ENCODE measurements around the gene STXBP5.
"Not testable (repeated sequence)": the region's sequence is repeated elsewhere in the genome, so short reads cannot be mapped to it uniquely, and the experiment has no call there.

Gene STXBP5

GRCh38 chr6:147245693-147246092, 41.5 kb downstream of the STXBP5 start:
- no peak for DNase-seq (ENCODE audit: low read depth in 2 of 2)

- no peak for DNase-seq (ENCODE audit: low read depth in 2 of 2)
Measured at GRCh38 chr6:147246853-147247635, 42.8 kb downstream of the STXBP5 start.

DNA sequence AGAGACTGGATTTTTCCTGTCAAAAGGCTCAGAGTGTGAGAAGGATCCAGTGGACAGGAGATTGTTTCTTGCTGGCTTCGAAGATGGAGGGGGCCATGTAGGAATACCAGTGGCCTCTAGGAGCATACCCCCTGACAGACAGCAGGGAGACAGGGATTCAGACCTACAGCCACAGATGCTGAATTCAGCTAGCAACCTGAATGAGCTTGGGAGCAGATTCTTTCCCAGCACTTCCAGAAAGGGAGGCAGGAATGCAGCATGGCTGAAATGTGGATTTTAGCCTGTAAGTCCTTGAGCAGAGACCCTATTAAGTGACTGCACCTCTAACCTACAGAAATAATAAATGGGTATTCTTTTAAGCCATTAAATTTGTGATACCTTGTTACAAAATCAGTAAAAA, 44.6 kb downstream of the STXBP5 start:
- DNase-seq (ENCODE audit: low read depth in 2 of 2), result no peak

DNA sequence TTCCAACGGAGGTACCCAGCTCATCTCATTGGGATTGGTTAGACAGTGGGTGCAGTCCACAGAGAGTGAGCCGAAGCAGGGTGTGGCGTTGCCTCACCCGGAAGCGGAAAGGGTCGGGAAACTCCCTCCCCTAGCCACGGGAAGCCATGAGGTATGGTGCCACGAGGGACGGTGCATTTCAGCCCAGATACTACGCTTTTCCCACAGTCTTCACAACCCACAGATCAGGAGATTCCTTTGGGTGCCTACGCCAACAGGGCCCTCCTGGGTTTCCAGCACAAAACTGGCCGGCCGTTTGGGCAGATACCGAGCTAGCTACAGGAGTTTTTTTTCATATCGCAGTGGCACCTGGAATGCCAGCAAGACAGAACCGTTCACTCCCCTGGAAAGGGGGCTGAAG, 46.9 kb downstream of the STXBP5 start:
- no peak for DNase-seq (ENCODE audit: low read depth in 2 of 2)

DNA sequence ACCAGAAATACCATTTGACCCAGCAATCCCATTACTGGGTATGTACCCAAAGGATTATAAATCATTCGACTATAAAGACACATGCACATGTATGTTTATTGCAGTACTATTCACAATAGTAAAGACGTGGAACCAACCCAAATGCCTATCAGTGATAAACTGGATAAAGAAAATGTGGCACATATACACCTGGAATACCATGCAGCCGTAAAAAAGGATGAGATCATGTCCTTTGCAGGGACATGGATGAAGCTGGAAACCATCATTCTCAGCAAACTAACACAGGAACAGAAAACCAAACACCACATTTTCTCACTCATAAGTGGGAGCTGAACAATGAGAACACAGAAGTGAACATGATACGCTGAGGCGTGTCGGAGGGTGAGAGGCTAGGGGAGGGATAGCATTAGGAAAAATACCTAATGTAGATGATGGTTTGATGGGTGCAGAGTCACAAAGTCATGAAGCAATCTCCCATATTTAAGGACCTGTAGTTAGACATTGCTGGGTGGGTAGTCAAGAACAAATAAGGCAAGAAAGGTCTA, 50.8 kb downstream of the STXBP5 start:
- not testable (repeated sequence) for DNase-seq (ENCODE audit: low read depth in 2 of 2)

DNA sequence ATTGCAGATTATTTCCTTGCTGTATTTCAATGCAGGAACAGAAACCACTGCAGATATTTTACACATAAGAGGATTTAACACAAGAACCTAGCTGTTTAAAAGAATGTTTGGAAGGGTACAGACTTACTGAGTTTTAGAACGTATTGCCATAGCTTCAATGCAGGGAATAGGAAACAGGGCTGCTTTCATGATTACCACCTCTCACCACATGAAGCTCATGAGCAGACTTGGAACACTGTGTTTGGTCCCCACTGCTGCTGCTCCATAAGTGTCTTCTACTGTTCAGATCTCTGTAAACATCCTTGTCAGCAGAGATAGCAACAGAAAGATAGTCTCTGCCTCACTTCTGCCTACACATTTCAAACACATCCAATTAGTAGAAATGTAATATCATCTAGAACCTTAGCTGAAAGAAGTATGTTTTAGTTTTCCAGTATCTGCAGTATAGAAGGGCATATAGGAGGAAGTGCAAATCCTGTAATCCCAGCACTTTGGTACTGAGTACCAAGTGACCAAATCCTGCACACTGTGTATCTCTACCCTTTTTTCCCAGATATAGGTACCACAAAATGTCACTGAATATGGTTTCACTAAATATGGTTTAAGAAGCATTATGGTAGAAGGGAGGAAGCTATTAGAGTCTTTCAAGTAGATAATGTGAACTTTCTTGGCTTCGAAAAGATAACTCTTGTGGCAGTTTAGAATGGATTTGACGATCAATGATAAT, 51.9 kb downstream of the STXBP5 start:
- DNase-seq (ENCODE audit: low read depth in 2 of 2), result no peak

- no peak for DNase-seq (ENCODE audit: low read depth in 2 of 2)
Measured at GRCh38 chr6:147257760-147258159, 53.5 kb downstream of the STXBP5 start.

DNA sequence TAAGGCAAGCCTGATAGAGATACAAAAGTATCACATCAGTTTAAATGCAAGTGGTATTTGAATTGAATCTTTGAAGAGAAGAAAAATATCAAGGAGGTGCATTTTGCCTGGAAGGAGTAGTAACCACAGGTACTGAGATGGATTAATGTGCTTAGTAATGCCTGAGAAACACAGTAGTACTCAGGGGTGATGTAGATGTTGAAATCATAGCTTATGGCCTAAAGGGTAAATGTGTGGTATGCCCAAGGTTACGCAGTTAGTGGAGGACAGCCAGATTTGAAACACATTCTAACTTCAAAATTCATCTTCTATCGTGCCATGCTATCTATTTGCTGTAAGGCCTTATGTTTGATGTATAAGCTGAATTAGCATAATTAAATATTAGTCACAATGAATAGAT, 55.9 kb downstream of the STXBP5 start:
- no peak for DNase-seq (ENCODE audit: low read depth in 2 of 2)

GRCh38 chr6:147262946-147263345, 58.7 kb downstream of the STXBP5 start:
- no peak for DNase-seq (ENCODE audit: low read depth in 2 of 2)

DNA sequence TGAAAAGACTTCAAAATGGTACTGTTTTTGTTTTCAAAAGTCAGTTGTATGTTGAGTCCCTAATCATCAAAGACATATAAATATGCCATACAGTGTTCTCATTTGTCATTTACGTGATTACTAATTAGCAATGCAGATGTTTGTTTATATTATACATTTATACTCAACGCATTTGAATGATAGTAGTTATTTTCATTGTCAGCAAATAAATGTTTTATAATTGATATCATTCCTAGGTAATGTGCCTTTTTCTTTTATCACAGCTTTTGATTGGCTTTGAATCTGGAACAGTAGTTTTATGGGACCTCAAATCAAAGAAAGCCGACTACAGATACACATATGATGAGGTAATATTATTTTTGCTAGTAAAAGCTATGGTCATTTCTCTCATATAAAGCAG, 62.6 kb downstream of the STXBP5 start:
- DNase-seq (ENCODE audit: low read depth in 2 of 2), result no peak

GRCh38 chr6:147267658-147268057, 63.4 kb downstream of the STXBP5 start:
- no peak for DNase-seq (ENCODE audit: low read depth in 2 of 2)

GRCh38 chr6:147268254-147268653, 64.0 kb downstream of the STXBP5 start:
- DNase-seq (ENCODE audit: low read depth in 2 of 2), result no peak

DNA sequence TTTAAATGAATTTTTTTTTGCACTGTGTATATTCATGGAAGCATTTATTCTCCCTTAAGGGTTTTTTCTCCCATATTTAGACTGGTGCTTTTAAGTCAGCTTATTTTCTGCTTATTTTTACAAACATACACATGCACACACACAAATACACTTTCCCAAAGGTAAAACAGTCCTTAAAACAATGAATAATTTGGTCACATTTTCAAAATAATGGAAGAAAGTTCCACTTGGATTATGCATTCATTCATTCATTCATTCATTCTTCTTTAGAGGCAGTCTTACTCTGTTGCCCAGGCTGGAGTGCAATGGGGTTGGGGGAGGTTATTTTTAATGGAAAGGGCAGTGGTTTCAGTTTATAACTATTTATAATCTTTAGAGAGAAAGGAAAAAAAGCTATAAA, 69.8 kb downstream of the STXBP5 start:
- DNase-seq (ENCODE audit: low read depth in 2 of 2), result no peak

GRCh38 chr6:147274776-147275175, 70.6 kb downstream of the STXBP5 start:
- DNase-seq (ENCODE audit: low read depth in 2 of 2), result no peak

DNA sequence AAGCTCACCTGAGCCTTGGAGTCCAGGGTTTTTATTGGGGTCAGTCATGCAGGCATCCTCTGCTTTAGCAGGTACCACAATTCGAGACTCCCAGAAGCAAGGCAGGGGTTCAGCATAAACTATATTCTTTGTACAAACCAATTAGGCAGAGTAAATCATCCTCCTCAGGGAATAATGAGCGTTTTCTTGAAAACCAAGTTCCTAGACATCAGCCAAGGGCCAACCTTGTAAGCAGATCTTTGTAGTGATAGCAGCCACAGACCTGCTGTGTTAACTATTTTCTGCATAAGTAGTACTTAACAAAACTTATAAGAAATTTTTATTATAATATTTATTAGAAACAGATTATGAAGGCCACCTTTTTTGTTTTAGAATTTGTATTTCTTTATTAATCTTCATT, 74.7 kb downstream of the STXBP5 start:
- no peak for DNase-seq (ENCODE audit: low read depth in 2 of 2)

GRCh38 chr6:147279427-147279826, 75.2 kb downstream of the STXBP5 start:
- DNase-seq (ENCODE audit: low read depth in 2 of 2), result no peak

DNA sequence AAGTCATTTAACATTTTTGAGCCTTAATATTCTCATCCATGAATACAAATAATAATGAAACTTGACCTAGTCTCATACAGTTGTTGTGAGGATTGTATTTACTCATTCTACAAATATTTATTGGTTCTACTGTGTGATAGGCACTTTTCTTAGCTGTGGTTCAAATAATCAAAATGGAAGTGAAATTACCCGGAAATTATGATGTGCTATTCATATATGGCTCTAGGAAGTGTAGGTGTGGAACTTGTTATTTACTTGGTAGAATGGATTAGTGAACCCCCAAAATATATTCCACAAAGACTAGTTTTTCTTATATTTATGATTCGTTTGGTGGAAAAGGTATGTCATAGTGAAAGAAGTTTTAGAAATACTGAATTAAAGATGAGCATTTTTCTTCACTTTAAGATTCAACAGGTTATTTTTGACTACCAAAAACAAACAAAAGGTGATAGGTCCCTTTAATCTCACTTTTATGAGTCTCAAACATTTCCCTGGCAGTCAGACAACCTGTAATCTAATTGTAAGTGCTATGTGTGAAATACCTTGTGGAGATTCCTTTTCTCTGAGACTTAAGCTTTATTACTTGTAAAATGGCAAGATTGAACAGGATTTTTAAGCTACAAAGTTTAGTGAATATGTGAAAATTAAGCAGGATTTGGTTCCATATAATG, 77.8 kb downstream of the STXBP5 start:
- DNase-seq (ENCODE audit: low read depth in 2 of 2), result no peak

DNA sequence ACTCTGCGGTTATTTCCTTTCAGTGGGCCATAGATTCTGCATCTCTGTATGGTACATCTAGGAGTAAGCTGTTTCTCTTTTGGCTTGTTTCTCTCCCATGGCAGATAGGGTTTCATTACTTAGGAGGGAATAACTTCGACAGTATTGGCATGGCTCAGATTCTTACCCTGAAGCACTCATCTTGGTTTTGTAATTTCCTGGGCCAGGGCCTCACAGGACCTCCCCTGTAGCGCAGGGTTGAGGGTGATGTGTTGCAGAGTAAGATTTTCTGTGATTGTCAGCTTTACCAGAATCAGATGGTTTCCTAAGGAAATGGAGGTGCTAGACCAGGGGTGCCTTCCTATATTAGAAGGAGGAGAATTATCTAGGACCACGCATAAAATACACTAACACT, 78.3 kb downstream of the STXBP5 start:
- DNase-seq (ENCODE audit: low read depth in 2 of 2), result no peak

GRCh38 chr6:147283460-147283859, 79.2 kb downstream of the STXBP5 start:
- DNase-seq (ENCODE audit: low read depth in 2 of 2), result no peak

GRCh38 chr6:147285087-147285855, 81.1 kb downstream of the STXBP5 start:
- no peak for DNase-seq (ENCODE audit: low read depth in 2 of 2)

DNA sequence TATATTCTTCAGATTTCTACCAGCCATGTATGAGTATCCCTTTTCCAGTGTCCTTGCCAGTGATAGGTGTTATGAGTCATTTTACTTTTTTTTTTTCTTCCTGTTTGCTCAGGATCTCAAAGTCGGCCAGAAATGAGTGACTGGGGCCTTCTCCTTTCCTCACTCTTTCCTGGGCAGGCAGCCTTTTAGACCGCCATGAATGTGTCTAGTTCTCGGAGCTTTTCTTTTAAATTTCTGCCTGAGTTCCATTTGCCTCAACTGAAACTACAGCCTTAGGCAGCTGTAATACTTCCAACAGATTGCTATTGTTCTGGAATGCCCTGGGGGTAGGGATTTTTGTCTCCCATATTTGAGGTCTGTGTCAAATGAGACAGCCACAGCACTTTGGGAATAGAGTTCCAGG, 83.7 kb downstream of the STXBP5 start:
- no peak for DNase-seq (ENCODE audit: low read depth in 2 of 2)

- no peak for DNase-seq (ENCODE audit: low read depth in 2 of 2)
Measured at GRCh38 chr6:147297124-147297523, 92.9 kb downstream of the STXBP5 start.

Measured in stimulated activated CD4-positive, alpha-beta T cell treated with anti-CD3 and anti-CD28 coated beads, Interleukin-1b, Interleukin-23, amount 100 ng/mL, for 1 hour (primary cell).